Measurements from ENCODE around the gene SLC44A3. TPM values are rescaled to one million over a fixed set of nuclear protein-coding genes. Genes with fewer than 3 reads are reported as not detected.

SLC44A3 gene
- total and polyA plus RNA-seq, 2 of the 13 experiments (the other 11 are each of a cell fraction or from before 2014, with no cell fraction given) = 6.8 to 14.1 TPM

GRCh38 chr1:94807742-94808491 is 12.2 kb upstream of the SLC44A3 start (continued):
- TF ChIP-seq, protein P1, sequence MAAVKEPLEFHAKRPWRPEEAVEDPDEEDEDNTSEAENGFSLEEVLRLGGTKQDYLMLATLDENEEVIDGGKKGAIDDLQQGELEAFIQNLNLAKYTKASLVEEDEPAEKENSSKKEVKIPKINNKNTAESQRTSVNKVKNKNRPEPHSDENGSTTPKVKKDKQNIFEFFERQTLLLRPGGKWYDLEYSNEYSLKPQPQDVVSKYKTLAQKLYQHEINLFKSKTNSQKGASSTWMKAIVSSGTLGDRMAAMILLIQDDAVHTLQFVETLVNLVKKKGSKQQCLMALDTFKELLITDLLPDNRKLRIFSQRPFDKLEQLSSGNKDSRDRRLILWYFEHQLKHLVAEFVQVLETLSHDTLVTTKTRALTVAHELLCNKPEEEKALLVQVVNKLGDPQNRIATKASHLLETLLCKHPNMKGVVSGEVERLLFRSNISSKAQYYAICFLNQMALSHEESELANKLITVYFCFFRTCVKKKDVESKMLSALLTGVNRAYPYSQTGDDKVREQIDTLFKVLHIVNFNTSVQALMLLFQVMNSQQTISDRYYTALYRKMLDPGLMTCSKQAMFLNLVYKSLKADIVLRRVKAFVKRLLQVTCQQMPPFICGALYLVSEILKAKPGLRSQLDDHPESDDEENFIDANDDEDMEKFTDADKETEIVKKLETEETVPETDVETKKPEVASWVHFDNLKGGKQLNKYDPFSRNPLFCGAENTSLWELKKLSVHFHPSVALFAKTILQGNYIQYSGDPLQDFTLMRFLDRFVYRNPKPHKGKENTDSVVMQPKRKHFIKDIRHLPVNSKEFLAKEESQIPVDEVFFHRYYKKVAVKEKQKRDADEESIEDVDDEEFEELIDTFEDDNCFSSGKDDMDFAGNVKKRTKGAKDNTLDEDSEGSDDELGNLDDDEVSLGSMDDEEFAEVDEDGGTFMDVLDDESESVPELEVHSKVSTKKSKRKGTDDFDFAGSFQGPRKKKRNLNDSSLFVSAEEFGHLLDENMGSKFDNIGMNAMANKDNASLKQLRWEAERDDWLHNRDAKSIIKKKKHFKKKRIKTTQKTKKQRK (IDR thresholded peaks at IDR 0.05; ENCODE audit: low read length) = no peak
- TF ChIP-seq MTA1 (CRISPR knock-in tag; IDR thresholded peaks at IDR 0.05; ENCODE audit: borderline replicate concordance) = no peak
- no peak for TF ChIP-seq LCORL (IDR thresholded peaks at IDR 0.05)
- TF ChIP-seq LCORL (CRISPR knock-in tag; IDR thresholded peaks at IDR 0.05) = no peak; the same call in 1 of the 2 replicates
- TF ChIP-seq GZF1 (CRISPR knock-in tag; IDR thresholded peaks at IDR 0.05) = no peak
- no peak for TF ChIP-seq PHF20 (CRISPR knock-in tag; IDR thresholded peaks at IDR 0.05)
- TF ChIP-seq CBFB (CRISPR knock-in tag; IDR thresholded peaks at IDR 0.05) = peak; percentile 99
- TF ChIP-seq, protein P2, sequence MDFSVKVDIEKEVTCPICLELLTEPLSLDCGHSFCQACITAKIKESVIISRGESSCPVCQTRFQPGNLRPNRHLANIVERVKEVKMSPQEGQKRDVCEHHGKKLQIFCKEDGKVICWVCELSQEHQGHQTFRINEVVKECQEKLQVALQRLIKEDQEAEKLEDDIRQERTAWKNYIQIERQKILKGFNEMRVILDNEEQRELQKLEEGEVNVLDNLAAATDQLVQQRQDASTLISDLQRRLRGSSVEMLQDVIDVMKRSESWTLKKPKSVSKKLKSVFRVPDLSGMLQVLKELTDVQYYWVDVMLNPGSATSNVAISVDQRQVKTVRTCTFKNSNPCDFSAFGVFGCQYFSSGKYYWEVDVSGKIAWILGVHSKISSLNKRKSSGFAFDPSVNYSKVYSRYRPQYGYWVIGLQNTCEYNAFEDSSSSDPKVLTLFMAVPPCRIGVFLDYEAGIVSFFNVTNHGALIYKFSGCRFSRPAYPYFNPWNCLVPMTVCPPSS (IDR thresholded peaks at IDR 0.05) = no peak
- TF ChIP-seq, protein P3, sequence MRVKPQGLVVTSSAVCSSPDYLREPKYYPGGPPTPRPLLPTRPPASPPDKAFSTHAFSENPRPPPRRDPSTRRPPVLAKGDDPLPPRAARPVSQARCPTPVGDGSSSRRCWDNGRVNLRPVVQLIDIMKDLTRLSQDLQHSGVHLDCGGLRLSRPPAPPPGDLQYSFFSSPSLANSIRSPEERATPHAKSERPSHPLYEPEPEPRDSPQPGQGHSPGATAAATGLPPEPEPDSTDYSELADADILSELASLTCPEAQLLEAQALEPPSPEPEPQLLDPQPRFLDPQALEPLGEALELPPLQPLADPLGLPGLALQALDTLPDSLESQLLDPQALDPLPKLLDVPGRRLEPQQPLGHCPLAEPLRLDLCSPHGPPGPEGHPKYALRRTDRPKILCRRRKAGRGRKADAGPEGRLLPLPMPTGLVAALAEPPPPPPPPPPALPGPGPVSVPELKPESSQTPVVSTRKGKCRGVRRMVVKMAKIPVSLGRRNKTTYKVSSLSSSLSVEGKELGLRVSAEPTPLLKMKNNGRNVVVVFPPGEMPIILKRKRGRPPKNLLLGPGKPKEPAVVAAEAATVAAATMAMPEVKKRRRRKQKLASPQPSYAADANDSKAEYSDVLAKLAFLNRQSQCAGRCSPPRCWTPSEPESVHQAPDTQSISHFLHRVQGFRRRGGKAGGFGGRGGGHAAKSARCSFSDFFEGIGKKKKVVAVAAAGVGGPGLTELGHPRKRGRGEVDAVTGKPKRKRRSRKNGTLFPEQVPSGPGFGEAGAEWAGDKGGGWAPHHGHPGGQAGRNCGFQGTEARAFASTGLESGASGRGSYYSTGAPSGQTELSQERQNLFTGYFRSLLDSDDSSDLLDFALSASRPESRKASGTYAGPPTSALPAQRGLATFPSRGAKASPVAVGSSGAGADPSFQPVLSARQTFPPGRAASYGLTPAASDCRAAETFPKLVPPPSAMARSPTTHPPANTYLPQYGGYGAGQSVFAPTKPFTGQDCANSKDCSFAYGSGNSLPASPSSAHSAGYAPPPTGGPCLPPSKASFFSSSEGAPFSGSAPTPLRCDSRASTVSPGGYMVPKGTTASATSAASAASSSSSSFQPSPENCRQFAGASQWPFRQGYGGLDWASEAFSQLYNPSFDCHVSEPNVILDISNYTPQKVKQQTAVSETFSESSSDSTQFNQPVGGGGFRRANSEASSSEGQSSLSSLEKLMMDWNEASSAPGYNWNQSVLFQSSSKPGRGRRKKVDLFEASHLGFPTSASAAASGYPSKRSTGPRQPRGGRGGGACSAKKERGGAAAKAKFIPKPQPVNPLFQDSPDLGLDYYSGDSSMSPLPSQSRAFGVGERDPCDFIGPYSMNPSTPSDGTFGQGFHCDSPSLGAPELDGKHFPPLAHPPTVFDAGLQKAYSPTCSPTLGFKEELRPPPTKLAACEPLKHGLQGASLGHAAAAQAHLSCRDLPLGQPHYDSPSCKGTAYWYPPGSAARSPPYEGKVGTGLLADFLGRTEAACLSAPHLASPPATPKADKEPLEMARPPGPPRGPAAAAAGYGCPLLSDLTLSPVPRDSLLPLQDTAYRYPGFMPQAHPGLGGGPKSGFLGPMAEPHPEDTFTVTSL (CRISPR knock-in tag; IDR thresholded peaks at IDR 0.05; ENCODE audit: borderline replicate concordance) = peak; percentile 53; the same call in 1 of the 2 replicates
- no peak for TF ChIP-seq ZNF18 (CRISPR knock-in tag; IDR thresholded peaks at IDR 0.05; ENCODE audit: insufficient replicate concordance)
- TF ChIP-seq HNF4A (CRISPR knock-in tag; IDR thresholded peaks at IDR 0.05) = no peak
- TF ChIP-seq, protein P4, sequence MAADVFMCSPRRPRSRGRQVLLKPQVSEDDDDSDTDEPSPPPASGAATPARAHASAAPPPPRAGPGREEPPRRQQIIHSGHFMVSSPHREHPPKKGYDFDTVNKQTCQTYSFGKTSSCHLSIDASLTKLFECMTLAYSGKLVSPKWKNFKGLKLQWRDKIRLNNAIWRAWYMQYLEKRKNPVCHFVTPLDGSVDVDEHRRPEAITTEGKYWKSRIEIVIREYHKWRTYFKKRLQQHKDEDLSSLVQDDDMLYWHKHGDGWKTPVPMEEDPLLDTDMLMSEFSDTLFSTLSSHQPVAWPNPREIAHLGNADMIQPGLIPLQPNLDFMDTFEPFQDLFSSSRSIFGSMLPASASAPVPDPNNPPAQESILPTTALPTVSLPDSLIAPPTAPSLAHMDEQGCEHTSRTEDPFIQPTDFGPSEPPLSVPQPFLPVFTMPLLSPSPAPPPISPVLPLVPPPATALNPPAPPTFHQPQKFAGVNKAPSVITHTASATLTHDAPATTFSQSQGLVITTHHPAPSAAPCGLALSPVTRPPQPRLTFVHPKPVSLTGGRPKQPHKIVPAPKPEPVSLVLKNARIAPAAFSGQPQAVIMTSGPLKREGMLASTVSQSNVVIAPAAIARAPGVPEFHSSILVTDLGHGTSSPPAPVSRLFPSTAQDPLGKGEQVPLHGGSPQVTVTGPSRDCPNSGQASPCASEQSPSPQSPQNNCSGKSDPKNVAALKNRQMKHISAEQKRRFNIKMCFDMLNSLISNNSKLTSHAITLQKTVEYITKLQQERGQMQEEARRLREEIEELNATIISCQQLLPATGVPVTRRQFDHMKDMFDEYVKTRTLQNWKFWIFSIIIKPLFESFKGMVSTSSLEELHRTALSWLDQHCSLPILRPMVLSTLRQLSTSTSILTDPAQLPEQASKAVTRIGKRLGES (CRISPR knock-in tag; IDR thresholded peaks at IDR 0.05; ENCODE audit: borderline replicate concordance) = no peak
- no peak for TF ChIP-seq IKZF1 (IDR thresholded peaks at IDR 0.05)
- TF ChIP-seq TCF7 (IDR thresholded peaks at IDR 0.05; ENCODE audit: low read depth) = peak; percentile 74

All from HepG2 (cell line).